Measurements from ENCODE around the gene NRAS. TPM values are rescaled to one million over a fixed set of nuclear protein-coding genes. Genes with fewer than 3 reads are reported as not detected.

NRAS gene
- total RNA-seq, 1 experiment from 2014 or later: 48.0 TPM

- peaks cover 11 to 22% of the 10 kb centered on the region in 2 experiments; a peak in 3 of 4 replicates for H3K4me1 ChIP-seq (ENCODE audit: control insufficient read depth in 1 of 2, insufficient read depth in 2 of 2, low read length in 2 of 2)
- ChIA-PET CTCF (interaction anchor here (0.7 to 4.0 kb wide), 5 partner anchors 36 to 692 kb away, joined by 3 to 19 read pairs (median 4); partner anchors contain the start of gene OLFML3), POLR2A (interaction anchor here (1.0 kb wide), 2 partner anchors 37 to 110 kb away, joined by 3 read pairs; partner anchors contain the start of gene SIKE1), RAD21 (ENCODE audit: low non-redundant PET in 1 of 2, low total read pairs in 2 of 2, uncharacterized antibody in 2 of 2, unreplicated experiment in 2 of 2) (no interaction called here)
- no peaks in the 10 kb centered on the region for H3K9me3 ChIP-seq (ENCODE audit: control insufficient read depth in 1 of 2, insufficient read depth in 1 of 2, low read depth in 1 of 2, low read length in 2 of 2)
- no peaks in the 10 kb centered on the region for H3K79me2 ChIP-seq (ENCODE audit: insufficient read depth, low read length)
- no peaks in the 10 kb centered on the region for H3K36me3 ChIP-seq (ENCODE audit: control insufficient read depth in 1 of 2, insufficient read depth in 2 of 2, low read length in 2 of 2)
- no peaks in the 10 kb centered on the region for H3K27me3 ChIP-seq (ENCODE audit: insufficient read depth, low read length)
- peak overlapping the region; percentile 59 for H3K27ac ChIP-seq (ENCODE audit: low read depth, low read length)
- peak overlapping the region; percentile 76 for H3K9ac ChIP-seq (ENCODE audit: low read length)
- no peaks in the 10 kb centered on the region for H3K9me2 ChIP-seq (ENCODE audit: insufficient read depth)
- BruUV-seq (replicated peaks): no TSS peak
- ATAC-seq (peak; percentile 95), DNase-seq (ENCODE audit: low read depth, low spot score) (peak; percentile 88)
- H4K20me1 ChIP-seq (ENCODE audit: insufficient read depth): no peaks in the 10 kb centered on the region
- intact Hi-C loops (cut with micrococcal nuclease): loop anchor here (1.0 to 10.0 kb wide), 5 partner anchors 46 to 324 kb away; partner anchors contain the start of genes BCAS2 and NRAS
- H3K4me3 ChIP-seq (replicated peaks in 1 of 2; ENCODE audit: low read depth in 1 of 2, low read length in 2 of 2): peak overlapping the region; percentile 68 to 85
- peak overlapping the region; percentile 99 for H3K4me2 ChIP-seq (ENCODE audit: low read length)
- peak overlapping the region; percentile 97 for H2AFZ ChIP-seq (ENCODE audit: low read depth, low read length, poor library complexity, severe bottlenecking)
- TF ChIP-seq SP1 (IDR thresholded peaks at IDR 0.05; ENCODE audit: low read depth): peak; percentile 68
- no peak for TF ChIP-seq CTCF (IDR thresholded peaks at IDR 0.05 in 2 of 3, conservative IDR thresholded peaks at IDR 0.05 in 1 of 3; ENCODE audit: borderline replicate concordance in 1 of 3, insufficient read depth in 1 of 3, low read depth in 2 of 3, low read length in 2 of 3)
- TF ChIP-seq ATF3 (IDR thresholded peaks at IDR 0.05): no peak
- TF ChIP-seq ZFX (IDR thresholded peaks at IDR 0.05): no peak
- TF ChIP-seq ELF1 (IDR thresholded peaks at IDR 0.05; ENCODE audit: borderline replicate concordance, low read depth): no peak
- TF ChIP-seq MAX (IDR thresholded peaks at IDR 0.05): peak; percentile 68
- TF ChIP-seq CBX3 (IDR thresholded peaks at IDR 0.05; ENCODE audit: low read depth): no peak
- no peak for TF ChIP-seq JUND (IDR thresholded peaks at IDR 0.05)
- TF ChIP-seq SRF (IDR thresholded peaks at IDR 0.05; ENCODE audit: low read depth): no peak
- peak; percentile 52; the same call in 1 of the 2 replicates for TF ChIP-seq SIN3A (IDR thresholded peaks at IDR 0.05; ENCODE audit: low read depth)
- TF ChIP-seq ZNF274 (IDR thresholded peaks at IDR 0.05; ENCODE audit: low read depth, low read length): no peak
- TF ChIP-seq POLR2AphosphoS5 (IDR thresholded peaks at IDR 0.05; ENCODE audit: low read depth, low read length): peak; percentile 76
- TF ChIP-seq POLR2A (IDR thresholded peaks at IDR 0.05; ENCODE audit: borderline replicate concordance, extremely low read depth, insufficient read depth, insufficient read length): peak; percentile 72
- no peak for TF ChIP-seq REST (IDR thresholded peaks at IDR 0.05; ENCODE audit: low read depth)
- TF ChIP-seq TCF7L2 (IDR thresholded peaks at IDR 0.05; ENCODE audit: borderline replicate concordance, extremely low read depth, insufficient read depth, insufficient read length): no peak
- no peak for TF ChIP-seq ZBTB33 (IDR thresholded peaks at IDR 0.05; ENCODE audit: extremely low read depth, insufficient replicate concordance, low read length)
- no peak for TF ChIP-seq CEBPB (IDR thresholded peaks at IDR 0.05; ENCODE audit: low read depth)
- no peak for TF ChIP-seq FOSL1 (IDR thresholded peaks at IDR 0.05; ENCODE audit: low read depth)
Observed at GRCh38 chr1:114670083-114671010, 46.2 kb downstream of the NRAS start.
